SH-SY5Y (cell line): ENCODE measurements around the gene SLC9A5.

Source experiments
- GATA2 ChIP-seq: IDR thresholded peaks from 2 replicates; pipeline ENCODE4 v1.6.1; 2011; ENCODE audit warnings: mild to moderate bottlenecking, low read depth, low read length
- GATA3 ChIP-seq: IDR thresholded peaks from 2 replicates; pipeline ENCODE4 v1.6.1; 2011; ENCODE audit warnings: low read depth, mild to moderate bottlenecking, low read length, moderate library complexity

- TF ChIP-seq GATA3 (no peak), GATA2 (no peak)
Measured at GRCh38 chr16:67237396-67238277, 11.1 kb upstream of the SLC9A5 start.
